ENCODE results near the gene DNM2. TPM values are rescaled to one million over a fixed set of nuclear protein-coding genes. Genes with fewer than 3 reads are reported as not detected.

The DNM2 gene
- total RNA-seq, 1 donor from 2014 or later = 129 TPM

- H3K4me3 Mint-ChIP-seq (ENCODE audit: unreplicated experiment) = no peak overlapping the region
- DNase-seq (ENCODE audit: low read depth) (no peak), FAIRE-seq (no peak)
- H3K79me2 ChIP-seq (ENCODE audit: insufficient read depth, low read length) = peaks cover 56% of the 10 kb centered on the region
- no peak overlapping the region for H3K4me2 ChIP-seq (ENCODE audit: low read length)
- no peaks in the 10 kb centered on the region for H3K27me3 Mint-ChIP-seq (ENCODE audit: low read depth, unreplicated experiment)
- H3K9me3 Mint-ChIP-seq (ENCODE audit: unreplicated experiment) = peaks cover 2% of the 10 kb centered on the region
- no peak overlapping the region for H3K27ac ChIP-seq (ENCODE audit: low read depth, low read length)
- H2AFZ ChIP-seq (ENCODE audit: low read depth, low read length) = no peak overlapping the region
- peaks cover 9% of the 10 kb centered on the region for H3K36me3 Mint-ChIP-seq (ENCODE audit: low read depth, unreplicated experiment)
- peak overlapping the region; percentile 7 for H3K27ac Mint-ChIP-seq (ENCODE audit: unreplicated experiment)
- TF ChIP-seq EZH2 (IDR thresholded peaks at IDR 0.05; ENCODE audit: insufficient read depth, low read length) (no peak), CTCF (IDR thresholded peaks at IDR 0.05; ENCODE audit: insufficient read depth, low read depth, low read length) (no peak)
- peaks cover 98% of the 10 kb centered on the region for H4K20me1 ChIP-seq (ENCODE audit: insufficient read depth, low read length)
- H3K9me3 ChIP-seq (ENCODE audit: insufficient read depth, low read depth, low read length) = no peaks in the 10 kb centered on the region
- H3K36me3 ChIP-seq (ENCODE audit: insufficient read depth, low read length) = peaks cover 43% of the 10 kb centered on the region
- H3K9ac ChIP-seq (ENCODE audit: low read length) = no peak overlapping the region
- H3K27me3 ChIP-seq (ENCODE audit: insufficient read depth, low read length) = no peaks in the 10 kb centered on the region
- no peak overlapping the region for H3K4me3 ChIP-seq (ENCODE audit: insufficient read depth, low read depth, low read length)
- no peaks in the 10 kb centered on the region for H3K4me1 Mint-ChIP-seq (ENCODE audit: low read depth, unreplicated experiment)
- H3K4me1 ChIP-seq (ENCODE audit: insufficient read depth, low read length) = peaks cover 12% of the 10 kb centered on the region
Observed at GRCh38 chr19:10687518-10688288, 30.2 kb upstream of the DNM2 start.

GRCh38 chr19:10688545-10689280 lies 29.2 kb upstream of the DNM2 start:
- no peaks in the 10 kb centered on the region for H3K9me3 ChIP-seq (ENCODE audit: insufficient read depth, low read depth, low read length)
- Mint-ChIP-seq H3K4me3 (ENCODE audit: unreplicated experiment) (no peak overlapping the region), H3K27ac (ENCODE audit: unreplicated experiment) (no peak overlapping the region), H3K36me3 (ENCODE audit: low read depth, unreplicated experiment) (peaks cover 9% of the 10 kb centered on the region), H3K9me3 (ENCODE audit: unreplicated experiment) (peaks cover 2% of the 10 kb centered on the region), H3K27me3 (ENCODE audit: low read depth, unreplicated experiment) (no peaks in the 10 kb centered on the region), H3K4me1 (ENCODE audit: low read depth, unreplicated experiment) (no peaks in the 10 kb centered on the region)
- no peak overlapping the region for H3K27ac ChIP-seq (ENCODE audit: low read depth, low read length)
- H3K27me3 ChIP-seq (ENCODE audit: insufficient read depth, low read length) = no peaks in the 10 kb centered on the region
- no peak for DNase-seq (ENCODE audit: low read depth)
- peaks cover 36% of the 10 kb centered on the region for H3K36me3 ChIP-seq (ENCODE audit: insufficient read depth, low read length)
- H3K4me3 ChIP-seq (ENCODE audit: insufficient read depth, low read depth, low read length) = no peak overlapping the region
- no peak overlapping the region for H2AFZ ChIP-seq (ENCODE audit: low read depth, low read length)
- no peak overlapping the region for H3K4me2 ChIP-seq (ENCODE audit: low read length)
- no peak for TF ChIP-seq CTCF (IDR thresholded peaks at IDR 0.05; ENCODE audit: insufficient read depth, low read depth, low read length)
- TF ChIP-seq EZH2 (IDR thresholded peaks at IDR 0.05; ENCODE audit: insufficient read depth, low read length) = no peak
- peaks cover 47% of the 10 kb centered on the region for H3K79me2 ChIP-seq (ENCODE audit: insufficient read depth, low read length)
- H3K9ac ChIP-seq (ENCODE audit: low read length) = no peak overlapping the region
- peaks cover 12% of the 10 kb centered on the region for H3K4me1 ChIP-seq (ENCODE audit: insufficient read depth, low read length)
- no peak for FAIRE-seq
- H4K20me1 ChIP-seq (ENCODE audit: insufficient read depth, low read length) = peaks cover 98% of the 10 kb centered on the region

Data from astrocyte (in vitro differentiated cells and primary cell).